Measurements from ENCODE around the gene TNNT3. TPM values are rescaled to one million over a fixed set of nuclear protein-coding genes. Genes with fewer than 3 reads are reported as not detected.

The TNNT3 gene
- total RNA-seq, 1 experiment from 2014 or later: not detected

DNA sequence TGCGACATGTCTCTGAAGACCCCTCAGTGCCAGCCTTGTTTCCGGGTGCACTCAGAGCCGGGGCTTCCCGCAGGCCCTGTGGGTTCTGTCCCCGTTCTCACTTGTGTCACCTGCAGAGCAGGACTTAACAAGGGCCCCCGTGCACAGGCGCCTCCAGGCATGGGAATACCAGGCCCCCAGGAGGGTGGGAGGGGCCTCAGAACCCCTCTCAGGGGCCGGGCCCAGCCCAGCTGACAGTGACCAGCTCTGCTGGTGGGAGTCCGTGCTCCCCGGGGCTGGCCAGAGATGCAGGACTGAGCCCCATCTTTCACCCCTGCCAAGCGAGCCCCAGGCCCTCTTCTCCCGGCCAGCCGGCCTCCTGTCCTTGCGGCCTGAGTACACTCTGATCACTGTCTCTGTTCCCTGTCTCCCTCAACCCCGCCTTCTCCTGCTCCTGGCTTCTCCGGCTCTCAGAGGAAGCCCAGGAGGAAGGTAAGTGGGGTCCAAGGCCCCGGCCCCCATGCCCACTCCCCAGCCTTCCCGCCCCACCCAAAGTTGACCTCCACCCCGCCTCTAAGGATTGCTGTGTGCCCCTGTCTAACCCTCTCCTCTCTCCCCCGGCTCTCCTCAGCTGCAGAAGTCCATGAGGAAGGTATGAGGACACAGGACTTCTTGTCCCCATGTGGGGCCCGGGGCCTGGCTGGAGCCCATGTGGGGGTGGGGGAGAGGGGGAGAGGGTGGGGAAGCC lies 5.3 kb downstream of the TNNT3 start:
- TF ChIP-seq, protein P1, sequence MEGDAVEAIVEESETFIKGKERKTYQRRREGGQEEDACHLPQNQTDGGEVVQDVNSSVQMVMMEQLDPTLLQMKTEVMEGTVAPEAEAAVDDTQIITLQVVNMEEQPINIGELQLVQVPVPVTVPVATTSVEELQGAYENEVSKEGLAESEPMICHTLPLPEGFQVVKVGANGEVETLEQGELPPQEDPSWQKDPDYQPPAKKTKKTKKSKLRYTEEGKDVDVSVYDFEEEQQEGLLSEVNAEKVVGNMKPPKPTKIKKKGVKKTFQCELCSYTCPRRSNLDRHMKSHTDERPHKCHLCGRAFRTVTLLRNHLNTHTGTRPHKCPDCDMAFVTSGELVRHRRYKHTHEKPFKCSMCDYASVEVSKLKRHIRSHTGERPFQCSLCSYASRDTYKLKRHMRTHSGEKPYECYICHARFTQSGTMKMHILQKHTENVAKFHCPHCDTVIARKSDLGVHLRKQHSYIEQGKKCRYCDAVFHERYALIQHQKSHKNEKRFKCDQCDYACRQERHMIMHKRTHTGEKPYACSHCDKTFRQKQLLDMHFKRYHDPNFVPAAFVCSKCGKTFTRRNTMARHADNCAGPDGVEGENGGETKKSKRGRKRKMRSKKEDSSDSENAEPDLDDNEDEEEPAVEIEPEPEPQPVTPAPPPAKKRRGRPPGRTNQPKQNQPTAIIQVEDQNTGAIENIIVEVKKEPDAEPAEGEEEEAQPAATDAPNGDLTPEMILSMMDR (IDR thresholded peaks at IDR 0.05; ENCODE audit: unreplicated experiment): no peak
- CTCF ChIA-PET: interaction anchor here (1.0 kb wide), 1 partner anchor 231 kb away, joined by 3 read pairs; no protein-coding TSS in a partner anchor
- intact Hi-C loops (cut with micrococcal nuclease): no loop called here

GRCh38 chr11:1925373-1926155 lies 6.1 kb downstream of the TNNT3 start:
- no peak overlapping the region for H3K4me3 Mint-ChIP-seq (ENCODE audit: unreplicated experiment)
- POLR2A ChIA-PET: no interaction called here
- no peaks in the 10 kb centered on the region for H3K9me3 Mint-ChIP-seq (ENCODE audit: unreplicated experiment)
- no peaks in the 10 kb centered on the region for H3K4me1 Mint-ChIP-seq (ENCODE audit: insufficient read depth, unreplicated experiment)
- no peaks in the 10 kb centered on the region for H3K36me3 Mint-ChIP-seq (ENCODE audit: insufficient read depth, unreplicated experiment)
- peaks cover 20% of the 10 kb centered on the region for H3K27me3 Mint-ChIP-seq (ENCODE audit: insufficient read depth, unreplicated experiment)
- CTCF ChIA-PET: no interaction called here
- H3K27ac Mint-ChIP-seq (ENCODE audit: low read depth, unreplicated experiment): no peak overlapping the region
- intact Hi-C loops (cut with micrococcal nuclease): no loop called here
- no TSS peak for BruUV-seq (replicated peaks)
- DNase-seq (ENCODE audit: unreplicated experiment): no peak
- TF ChIP-seq, protein P1 (IDR thresholded peaks at IDR 0.05; ENCODE audit: unreplicated experiment): no peak

More for the DNA sequence above, 5.3 kb downstream of the TNNT3 start:
- no peak overlapping the region for H3K4me3 Mint-ChIP-seq (ENCODE audit: unreplicated experiment)
- peaks cover 15% of the 10 kb centered on the region for H3K27me3 Mint-ChIP-seq (ENCODE audit: insufficient read depth, unreplicated experiment)
- no peak for DNase-seq (ENCODE audit: unreplicated experiment)
- no peaks in the 10 kb centered on the region for H3K36me3 Mint-ChIP-seq (ENCODE audit: insufficient read depth, unreplicated experiment)
- no peak overlapping the region for H3K27ac Mint-ChIP-seq (ENCODE audit: low read depth, unreplicated experiment)
- H3K4me1 Mint-ChIP-seq (ENCODE audit: insufficient read depth, unreplicated experiment): no peaks in the 10 kb centered on the region
- POLR2A ChIA-PET: no interaction called here
- BruUV-seq (replicated peaks): no TSS peak
- H3K9me3 Mint-ChIP-seq (ENCODE audit: unreplicated experiment): no peaks in the 10 kb centered on the region

- POLR2A ChIA-PET: no interaction called here
- H3K4me1 Mint-ChIP-seq (ENCODE audit: insufficient read depth, unreplicated experiment): peaks cover under 1% of the 10 kb centered on the region
- H3K4me3 Mint-ChIP-seq (ENCODE audit: unreplicated experiment): no peak overlapping the region
- intact Hi-C loops (cut with micrococcal nuclease): no loop called here
- TF ChIP-seq, protein P1 (IDR thresholded peaks at IDR 0.05; ENCODE audit: unreplicated experiment): no peak
- H3K27ac Mint-ChIP-seq (ENCODE audit: low read depth, unreplicated experiment): no peak overlapping the region
- H3K27me3 Mint-ChIP-seq (ENCODE audit: insufficient read depth, unreplicated experiment): peaks cover 20% of the 10 kb centered on the region
- DNase-seq (ENCODE audit: unreplicated experiment): no peak
- CTCF ChIA-PET: no interaction called here
- no peaks in the 10 kb centered on the region for H3K36me3 Mint-ChIP-seq (ENCODE audit: insufficient read depth, unreplicated experiment)
- no TSS peak for BruUV-seq (replicated peaks)
- no peaks in the 10 kb centered on the region for H3K9me3 Mint-ChIP-seq (ENCODE audit: unreplicated experiment)
Measured at GRCh38 chr11:1926156-1927025, 6.9 kb downstream of the TNNT3 start.

Data from MCF 10A (cell line).